HepG2 (cell line): ENCODE data around the gene LYZL6. TPM values are rescaled to one million over a fixed set of nuclear protein-coding genes. Genes with fewer than 3 reads are reported as not detected.

Source experiments
- ATAC-seq: fragments of 200-7000 bp; cut with Tn5 transposase; 3 replicates; pipeline ENCODE4 v1.9.1; 2020; ENCODE audit warnings: mild to moderate bottlenecking, moderate library complexity
- BruUV-seq: library from RNA; stranded (reverse); fragments of 400-500 nt; replicated peaks from 2 replicates; lab custom pipeline; 2021; lab: Mats Ljungman, UMichigan
- CTCF ChIA-PET: fragments of 300-600 bp; formaldehyde crosslinking; extraction: SDS; loops from one replicate; lab custom pipeline; 2021; ENCODE audit warnings: low total read pairs, inconsistent platforms, low intra/inter-chr PET ratio; lab: Yijun Ruan, JAX
- POLR2A ChIA-PET: fragments of 350-600 bp; sonication (Branson Sonifier 250); formaldehyde crosslinking; loops from one replicate; lab custom pipeline; 2020; ENCODE audit warnings: antibody characterized with exemption, inconsistent platforms; lab: Yijun Ruan, JAX
- DNase-seq: peaks from one replicate; pipeline ENCODE4 v3.0.0-alpha.2; 2015; ENCODE audit warnings: low spot score
- FAIRE-seq: peaks from 3 replicates; lab custom pipeline; 2011; peaks lifted over from hg19 to GRCh38; lab: Jason Lieb, UNC
- H2AFZ ChIP-seq: one replicate; pipeline ENCODE4 v1.6.1; 2011; ENCODE audit warnings: low read length, inconsistent platforms
- H3K27ac ChIP-seq: fragments of 300-600 bp; 3 replicates; pipeline ENCODE4 v1.8.0; 2011; ENCODE audit warnings: mixed run types, mild to moderate bottlenecking, mixed read lengths, low read length, inconsistent platforms; ENCODE audit not compliant: insufficient read depth; ENCODE audit errors: extremely low read length
- H3K27me3 ChIP-seq, 2 experiments: fragments of 200-600 bp in 1 of 2; 2 replicates in 1 of 2; 3 replicates in 1 of 2; pipeline versions ENCODE4 v1.6.0 to v1.8.0; 2011; ENCODE audit warnings: low read length in 2 of 2, mild to moderate bottlenecking in 2 of 2, moderate library complexity in 2 of 2, inconsistent platforms in 1 of 2; ENCODE audit not compliant: insufficient read depth in 2 of 2, control insufficient read depth in 1 of 2
- H3K36me3 ChIP-seq, 2 experiments: fragments of 200-600 bp in 1 of 2; replicated peaks in 1 of 2; 2 replicates in 1 of 2; 3 replicates in 1 of 2; pipeline versions ENCODE4 v1.5.1 to v1.8.0; 2011; ENCODE audit warnings: low read length in 2 of 2, inconsistent platforms in 1 of 2; ENCODE audit not compliant: insufficient read depth in 2 of 2, control insufficient read depth in 1 of 2
- H3K4me1 ChIP-seq: 2 replicates; pipeline ENCODE4 v1.5.1; 2012; ENCODE audit warnings: low read length, inconsistent platforms; ENCODE audit not compliant: insufficient read depth
- H3K4me2 ChIP-seq: 2 replicates; pipeline ENCODE4 v1.6.0; 2011; ENCODE audit warnings: low read depth, low read length, inconsistent platforms
- H3K4me3 ChIP-seq, 3 experiments: fragments of 200-600 bp in 1 of 3; sonication (generic), shearing (Covaris generic) in 1 of 3; replicated peaks in 1 of 3; 2 replicates each; pipeline ENCODE4 v1.5.1; 2011 to 2016; ENCODE audit warnings: low read length in 3 of 3, inconsistent platforms in 2 of 3, low read depth in 2 of 3, mild to moderate bottlenecking in 2 of 3, control low read depth in 1 of 3, mixed read lengths in 1 of 3; ENCODE audit not compliant: insufficient read depth in 1 of 3
- H3K79me2 ChIP-seq: one replicate; pipeline ENCODE4 v1.6.1; 2011; ENCODE audit warnings: low read length, inconsistent platforms; ENCODE audit not compliant: insufficient read depth
- H3K9ac ChIP-seq: 2 replicates; pipeline ENCODE4 v1.6.0; 2011; ENCODE audit warnings: mild to moderate bottlenecking, low read depth, low read length, inconsistent platforms; ENCODE audit not compliant: insufficient read depth
- H3K9me3 ChIP-seq: 2 replicates; pipeline ENCODE4 v1.5.1; 2012; ENCODE audit warnings: mild to moderate bottlenecking, low read length
- H4K20me1 ChIP-seq: 2 replicates; pipeline ENCODE4 v1.6.0; 2011; ENCODE audit warnings: inconsistent platforms, mild to moderate bottlenecking, low read length, moderate library complexity; ENCODE audit not compliant: insufficient read depth
- CBX1 ChIP-seq: IDR thresholded peaks from one replicate; pipeline ENCODE4 v1.6.1; 2016; ENCODE audit warnings: antibody characterized with exemption, low read depth
- HINFP ChIP-seq: sonication (generic); formaldehyde crosslinking; IDR thresholded peaks from 2 replicates; pipeline ENCODE4 v1.4.0; 2020; ENCODE audit warnings: low read depth, mild to moderate bottlenecking, missing genetic modification reagents
- JUN ChIP-seq: sonication (generic); formaldehyde crosslinking; IDR thresholded peaks from 2 replicates; pipeline ENCODE4 v1.4.0; 2020; ENCODE audit warnings: mild to moderate bottlenecking, missing genetic modification reagents
- PLSCR1 ChIP-seq: sonication (generic); formaldehyde crosslinking; IDR thresholded peaks from 2 replicates; pipeline ENCODE4 v1.5.0; 2020; ENCODE audit warnings: missing genetic modification reagents, mild to moderate bottlenecking, borderline replicate concordance
- RFXANK ChIP-seq: IDR thresholded peaks from 2 replicates; pipeline ENCODE4 v1.6.1; 2016
- SP140L ChIP-seq: sonication (generic); formaldehyde crosslinking; IDR thresholded peaks from 2 replicates; pipeline ENCODE4 v1.4.0; 2020; ENCODE audit warnings: missing genetic modification reagents, borderline replicate concordance
- ZBTB14 ChIP-seq: sonication (generic); formaldehyde crosslinking; IDR thresholded peaks from 2 replicates; pipeline ENCODE4 v1.4.0; 2020; ENCODE audit warnings: missing genetic modification reagents
- ZMAT5 ChIP-seq: sonication (generic); formaldehyde crosslinking; IDR thresholded peaks from 2 replicates; pipeline ENCODE4 v1.5.0; 2020; ENCODE audit warnings: mild to moderate bottlenecking, low read depth, missing genetic modification reagents, borderline replicate concordance
- ZNF234 ChIP-seq: sonication (generic); formaldehyde crosslinking; conservative IDR thresholded peaks from 2 replicates; pipeline ENCODE4 v1.5.1; 2020; ENCODE audit warnings: mild to moderate bottlenecking, missing genetic modification reagents
- ZNF281 ChIP-seq: sonication (generic); formaldehyde crosslinking; IDR thresholded peaks from 2 replicates; pipeline ENCODE4 v1.4.0; 2020; ENCODE audit warnings: missing genetic modification reagents, borderline replicate concordance
- ZNF34 ChIP-seq: sonication (generic); formaldehyde crosslinking; IDR thresholded peaks from 2 replicates; pipeline ENCODE4 v1.4.0; 2020; ENCODE audit warnings: mild to moderate bottlenecking, missing genetic modification reagents, borderline replicate concordance
- ZNF530 ChIP-seq: sonication (generic); formaldehyde crosslinking; IDR thresholded peaks from 2 replicates; pipeline ENCODE4 v1.5.0; 2020; ENCODE audit warnings: low read depth, mild to moderate bottlenecking, missing genetic modification reagents
- ZNF775 ChIP-seq: sonication (generic); formaldehyde crosslinking; IDR thresholded peaks from 2 replicates; pipeline ENCODE4 v1.4.0; 2020; ENCODE audit warnings: missing genetic modification reagents, mild to moderate bottlenecking, moderate library complexity, borderline replicate concordance
- WGBS: methylation state at CpG from one replicate; pipeline ENCODE4 v1.1.6; 2017; ENCODE audit warnings: low lambda C conversion rate; 5-methylcytosine and 5-hydroxymethylcytosine counted together
- in situ Hi-C: cut with HindIII; loops from 2 replicates; pipeline ENCODE4 v1.10.0; 2017; ENCODE audit warnings: low pct_unique_long_range_greater_than_20kb; ENCODE audit not compliant: extremely low pct_ligation_motif_present
- intact Hi-C: fragments of 100-400 bp; cut with micrococcal nuclease; formaldehyde crosslinking; loops from one replicate; pipeline ENCODE4 v1.10.0; 2022; ENCODE audit not compliant: unreplicated experiment
- polyA plus RNA-seq, 8 experiments: library from polyadenylated mRNA; depleted of rRNA in 3 of 8; stranded (reverse) in 7 of 8; unstranded in 1 of 8; fragments of >200 nt; fragmentation: Illumina TruSeq in 4 of 8; extraction: Trizol in 4 of 8; gene quantifications; 2 replicates each; pipeline versions ENCODE4 v1.2.1 to v1.2.3, GENCODE V29; 2011 to 2016; ENCODE audit warnings: low read depth in 4 of 8, missing spikeins in 1 of 8, mixed read lengths in 1 of 8; ENCODE audit not compliant: insufficient read depth in 1 of 8
- total RNA-seq, 5 experiments: library from RNA; depleted of rRNA; stranded (reverse); fragments of >200 nt; fragmentation: Illumina TruSeq; extraction: Trizol; gene quantifications; 2 replicates each; pipeline ENCODE4 v1.2.3, GENCODE V29; 2016; ENCODE audit warnings: low read depth in 1 of 5

LYZL6 gene
- total and polyA plus RNA-seq, 2 of the 13 experiments (the other 11 are each of a cell fraction or from before 2014, with no cell fraction given) = not detected

- TF ChIP-seq ZNF281 (CRISPR knock-in tag) = no peak
Measured at GRCh38 chr17:35944151-35944550, 638 bp upstream of the LYZL6 start (continued).

- ChIA-PET CTCF (no interaction called here), POLR2A (no interaction called here)
- Histone ChIP-seq H3K9ac (no peak overlapping the region), H4K20me1 (no peaks in the 10 kb centered on the region), H3K36me3 (no peaks in the 10 kb centered on the region), H3K4me3 (no peak overlapping the region), H3K4me1 (0 out of 2 replicates have a peak, but pooled peaks cover 5% of the 10 kb centered on the region), H3K27ac (no peak overlapping the region), H3K79me2 (no peaks in the 10 kb centered on the region), H3K9me3 (no peaks in the 10 kb centered on the region), H2AFZ (no peak overlapping the region), H3K4me2 (no peak overlapping the region), H3K27me3 (peaks cover 0 to 6% of the 10 kb centered on the region in 2 experiments; a peak in 1 of 5 replicates)
- no TSS peak for BruUV-seq
- intact Hi-C loops (no loop called here), in situ Hi-C loops (no loop called here)
- ATAC-seq (no peak), DNase-seq (no peak), FAIRE-seq (no peak)
- WGBS = 27% methylated on average over 9 of the region's 9 CpGs
- no peak for TF ChIP-seq ZMAT5
- TF ChIP-seq PLSCR1 = no peak
- no peak for TF ChIP-seq ZNF775
- no peak for TF ChIP-seq HINFP
- no peak for TF ChIP-seq ZNF234 (CRISPR knock-in tag)
- TF ChIP-seq ZNF530 = no peak
- no peak for TF ChIP-seq SP140L (CRISPR knock-in tag)
- TF ChIP-seq ZBTB14 (CRISPR knock-in tag) = no peak
- TF ChIP-seq RFXANK (CRISPR knock-in tag) = no peak
- TF ChIP-seq ZNF34 (CRISPR knock-in tag) = no peak
- TF ChIP-seq JUN (CRISPR knock-in tag) = no peak
- no peak for TF ChIP-seq CBX1
Measured at GRCh38 chr17:35942588-35943186, 826 bp downstream of the LYZL6 start.
